Skeletal muscle tissue (tissue), 4 donors: ENCODE results near the gene CAMK2N2. TPM values are rescaled to one million over a fixed set of nuclear protein-coding genes. Genes with fewer than 3 reads are reported as not detected.
A peak's percentile ranks its signal among the peaks of the same experiment; 100 is the strongest.

ENCODE experiments used
- H3K27ac ChIP-seq: one replicate; pipeline ENCODE4 v1.7.0; 2013; ENCODE audit warnings: mild to moderate bottlenecking, low read depth, low read length, inconsistent platforms
- H3K27me3 ChIP-seq, 3 donors: one replicate each; pipeline ENCODE4 v1.7.0; 2013; ENCODE audit warnings: low read length in 3 of 3; ENCODE audit not compliant: control insufficient read depth in 3 of 3, insufficient read depth in 3 of 3
- H3K36me3 ChIP-seq, 3 donors: one replicate each; pipeline ENCODE4 v1.7.0; 2013; ENCODE audit warnings: low read length in 3 of 3; ENCODE audit not compliant: control insufficient read depth in 3 of 3, insufficient read depth in 3 of 3
- H3K4me1 ChIP-seq, 3 donors: one replicate each; pipeline ENCODE4 v1.7.0; 2013; ENCODE audit warnings: low read length in 3 of 3, mild to moderate bottlenecking in 3 of 3; ENCODE audit not compliant: control insufficient read depth in 3 of 3, insufficient read depth in 3 of 3
- H3K4me3 ChIP-seq, 3 donors: one replicate each; pipeline ENCODE4 v1.7.0; 2013; ENCODE audit warnings: low read length in 3 of 3
- H3K9ac ChIP-seq, 3 donors: one replicate each; pipeline ENCODE4 v1.7.0; 2013; ENCODE audit warnings: low read length in 3 of 3, mild to moderate bottlenecking in 3 of 3, moderate library complexity in 2 of 3, low read depth in 1 of 3
- H3K9me3 ChIP-seq, 3 donors: one replicate each; pipeline ENCODE4 v1.7.0; 2013; ENCODE audit warnings: low read length in 3 of 3; ENCODE audit not compliant: control insufficient read depth in 3 of 3
- total RNA-seq: library from RNA; depleted of rRNA; stranded (reverse); fragments of >200 nt; gene quantifications from one replicate; pipeline ENCODE4 v1.2.3, GENCODE V29; 2014
- donor health status: Osteomylitis.

CAMK2N2 gene
- not detected for total RNA-seq

DNA sequence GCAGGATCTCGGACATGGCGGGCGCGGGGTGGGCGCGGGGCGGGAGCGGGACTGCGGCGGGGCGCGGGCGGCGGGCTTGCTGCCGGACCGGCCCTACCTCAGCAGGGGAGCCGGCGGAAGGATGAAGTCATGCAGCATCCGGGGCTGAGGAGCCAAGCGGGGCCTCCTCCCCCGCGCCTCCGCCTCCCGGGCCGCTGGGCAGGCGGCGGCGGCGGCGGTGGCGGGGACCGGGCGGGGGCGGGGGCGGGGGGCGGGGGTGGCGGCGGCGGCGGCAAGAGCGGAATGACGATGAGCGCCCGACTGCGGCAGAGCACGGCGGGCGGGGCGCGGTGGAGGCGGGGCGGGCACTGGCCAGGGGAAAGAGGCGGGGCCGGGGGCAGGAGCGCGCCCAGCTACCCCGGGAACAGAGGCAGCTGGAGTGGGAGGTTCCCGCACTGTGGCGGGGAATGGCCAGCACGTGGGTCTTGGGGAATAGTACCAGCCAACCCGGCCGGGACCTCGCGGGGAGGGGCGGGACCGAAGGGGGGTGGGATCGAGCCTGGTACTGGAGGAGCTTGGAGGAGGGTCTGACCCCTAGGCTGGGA, at the start of gene CAMK2N2:
CAMK2N2 (minus strand) TSS at position 284 of the 584 bp plus-strand sequence; CDS start at position 16, 268 bp downstream.
- Histone ChIP-seq H3K4me3 (peak within 1 kb of the TSS; percentile 9 to 58 (median 49)), H3K9me3 (no peaks in the 10 kb centered on the region), H3K4me1 (peaks cover 13 to 24% (median 19%) of the 10 kb centered on the region in 3 donors), H3K27ac (no peak within 1 kb of the TSS), H3K36me3 (peaks cover 0 to 5% (median 0%) of the 10 kb centered on the region in 3 donors), H3K27me3 (peaks cover 40 to 58% (median 44%) of the 10 kb centered on the region in 3 donors), H3K9ac (no peak within 1 kb of the TSS)

DNA sequence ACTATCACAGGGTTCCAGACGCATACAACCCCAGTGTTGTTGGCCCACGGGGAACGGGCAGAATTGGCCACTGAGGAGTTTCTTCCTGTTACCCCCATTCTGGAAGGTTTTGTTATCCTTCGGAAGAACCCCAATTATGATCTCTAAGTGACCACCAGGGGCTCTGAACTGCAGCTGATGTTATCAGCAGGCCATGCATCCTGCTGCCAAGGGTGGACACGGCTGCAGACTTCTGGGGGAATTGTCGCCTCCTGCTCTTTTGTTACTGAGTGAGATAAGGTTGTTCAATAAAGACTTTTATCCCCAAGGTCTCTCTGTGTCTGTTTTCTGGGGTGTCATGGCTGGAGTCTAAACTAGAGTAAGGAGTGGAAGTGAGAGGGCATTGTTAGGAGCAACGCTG, 47.4 kb upstream of the CAMK2N2 start:
- no peaks in the 10 kb centered on the region for H3K27me3 ChIP-seq
- H3K4me1 ChIP-seq: peaks cover 0 to 1% (median 0%) of the 10 kb centered on the region in 3 donors
- H3K27ac ChIP-seq: no peak overlapping the region
- H3K9ac ChIP-seq: no peak overlapping the region
- H3K36me3 ChIP-seq: peaks cover 47 to 55% (median 48%) of the 10 kb centered on the region in 3 donors
- no peak overlapping the region for H3K4me3 ChIP-seq
- H3K9me3 ChIP-seq: no peaks in the 10 kb centered on the region

DNA sequence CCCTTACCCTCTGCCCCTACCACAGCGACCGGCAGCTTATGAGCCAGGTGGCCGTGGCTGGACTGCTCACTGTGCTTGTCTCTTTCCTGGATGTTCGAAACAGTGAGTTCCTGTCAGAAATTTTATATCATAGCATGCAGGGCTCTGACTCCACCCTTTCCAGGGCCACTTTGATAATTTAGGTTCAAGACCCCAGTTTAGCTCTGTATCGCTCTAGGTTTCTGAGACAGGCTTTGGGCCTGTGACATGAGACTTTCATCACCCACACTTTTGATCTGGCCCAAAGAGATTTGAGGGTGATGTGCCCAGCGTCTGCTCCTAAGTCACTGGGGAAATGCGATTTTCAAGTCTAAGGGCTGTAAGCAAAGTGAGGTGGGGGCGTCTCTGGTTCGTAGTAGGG, 46.6 kb upstream of the CAMK2N2 start:
- no peaks in the 10 kb centered on the region for H3K9me3 ChIP-seq
- no peak overlapping the region for H3K27ac ChIP-seq
- no peak overlapping the region for H3K9ac ChIP-seq
- H3K27me3 ChIP-seq: no peaks in the 10 kb centered on the region
- H3K36me3 ChIP-seq: peaks cover 55 to 64% (median 56%) of the 10 kb centered on the region in 3 donors
- H3K4me1 ChIP-seq: no peaks in the 10 kb centered on the region
- H3K4me3 ChIP-seq: no peak overlapping the region

DNA sequence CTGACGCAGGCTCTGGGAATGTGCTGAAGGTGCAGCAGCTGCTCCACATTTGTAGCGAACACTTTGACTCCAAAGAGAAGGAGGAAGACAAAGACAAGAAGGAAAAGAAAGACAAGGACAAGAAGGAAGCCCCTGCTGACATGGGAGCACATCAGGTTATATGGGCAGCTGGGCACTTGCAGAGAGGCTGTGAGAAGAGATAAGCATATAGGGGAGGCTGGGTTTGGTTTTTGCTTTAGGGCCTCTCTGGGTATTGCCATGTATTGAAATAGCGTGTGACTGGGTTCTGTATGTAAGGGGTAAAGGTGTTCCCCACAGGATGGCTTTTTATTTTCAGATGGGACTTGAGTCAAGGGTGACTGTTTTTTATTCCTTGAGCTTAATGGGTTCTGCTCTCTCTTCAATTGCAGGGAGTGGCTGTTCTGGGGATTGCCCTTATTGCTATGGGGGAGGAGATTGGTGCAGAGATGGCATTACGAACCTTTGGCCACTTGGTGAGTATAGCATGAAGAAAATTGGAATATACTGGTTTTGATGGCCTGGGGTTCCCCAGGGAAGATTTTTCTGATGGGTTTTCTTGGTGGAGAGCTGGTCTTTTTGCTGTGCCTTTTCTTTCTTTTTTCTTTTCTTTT, 45.1 kb upstream of the CAMK2N2 start:
- no peak overlapping the region for H3K9ac ChIP-seq
- peaks cover 69 to 78% (median 71%) of the 10 kb centered on the region in 3 donors for H3K36me3 ChIP-seq
- no peaks in the 10 kb centered on the region for H3K9me3 ChIP-seq
- H3K4me3 ChIP-seq: no peak overlapping the region
- no peaks in the 10 kb centered on the region for H3K27me3 ChIP-seq
- no peak overlapping the region for H3K27ac ChIP-seq
- H3K4me1 ChIP-seq: peaks cover 0 to 4% (median 0%) of the 10 kb centered on the region in 3 donors

DNA sequence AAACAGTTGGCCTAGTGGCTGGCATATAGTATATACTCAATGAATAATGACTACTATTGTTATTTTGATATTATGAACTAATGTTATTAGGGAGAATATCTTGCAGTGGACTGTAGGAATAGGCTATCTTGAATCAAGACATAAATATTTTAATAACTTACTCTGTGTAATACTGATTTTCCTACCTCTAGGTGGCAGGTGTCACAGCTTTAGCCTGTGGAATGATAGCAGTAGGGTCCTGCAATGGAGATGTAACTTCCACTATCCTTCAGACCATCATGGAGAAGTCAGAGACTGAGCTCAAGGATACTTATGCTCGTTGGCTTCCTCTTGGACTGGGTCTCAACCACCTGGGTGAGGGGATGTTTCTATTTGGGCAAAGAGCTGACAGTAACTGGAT, 44.2 kb upstream of the CAMK2N2 start:
- Histone ChIP-seq H3K4me3 (no peak overlapping the region), H3K27ac (no peak overlapping the region), H3K4me1 (peaks cover 0 to 6% (median 2%) of the 10 kb centered on the region in 3 donors), H3K9me3 (no peaks in the 10 kb centered on the region), H3K36me3 (peaks cover 76 to 85% (median 79%) of the 10 kb centered on the region in 3 donors), H3K9ac (no peak overlapping the region), H3K27me3 (no peaks in the 10 kb centered on the region)

DNA sequence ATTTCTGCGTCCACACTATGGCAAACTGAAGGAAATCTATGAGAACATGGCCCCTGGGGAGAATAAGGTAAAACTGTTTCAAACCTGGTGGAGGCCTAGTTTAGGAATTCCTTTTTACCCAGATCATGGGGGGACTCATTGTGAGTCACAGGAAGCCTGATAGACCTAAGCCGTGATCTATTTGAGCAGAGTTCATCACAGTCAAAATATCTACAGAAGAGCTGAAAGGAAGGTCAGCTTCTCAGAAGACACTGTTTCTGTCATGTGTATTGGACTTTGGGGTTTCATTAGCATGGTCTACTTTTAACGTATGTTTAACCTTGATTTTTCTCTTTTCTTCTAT, 39.0 kb upstream of the CAMK2N2 start:
- peaks cover 45 to 55% (median 47%) of the 10 kb centered on the region in 3 donors for H3K36me3 ChIP-seq
- peak overlapping the region; percentile 85 to 95 (median 93) for H3K4me3 ChIP-seq
- H3K9ac ChIP-seq: peak overlapping the region; percentile 88 to 93 (median 88)
- H3K27me3 ChIP-seq: no peaks in the 10 kb centered on the region
- H3K4me1 ChIP-seq: peaks cover 9 to 20% (median 11%) of the 10 kb centered on the region in 3 donors
- no peaks in the 10 kb centered on the region for H3K9me3 ChIP-seq
- no peak overlapping the region for H3K27ac ChIP-seq

DNA sequence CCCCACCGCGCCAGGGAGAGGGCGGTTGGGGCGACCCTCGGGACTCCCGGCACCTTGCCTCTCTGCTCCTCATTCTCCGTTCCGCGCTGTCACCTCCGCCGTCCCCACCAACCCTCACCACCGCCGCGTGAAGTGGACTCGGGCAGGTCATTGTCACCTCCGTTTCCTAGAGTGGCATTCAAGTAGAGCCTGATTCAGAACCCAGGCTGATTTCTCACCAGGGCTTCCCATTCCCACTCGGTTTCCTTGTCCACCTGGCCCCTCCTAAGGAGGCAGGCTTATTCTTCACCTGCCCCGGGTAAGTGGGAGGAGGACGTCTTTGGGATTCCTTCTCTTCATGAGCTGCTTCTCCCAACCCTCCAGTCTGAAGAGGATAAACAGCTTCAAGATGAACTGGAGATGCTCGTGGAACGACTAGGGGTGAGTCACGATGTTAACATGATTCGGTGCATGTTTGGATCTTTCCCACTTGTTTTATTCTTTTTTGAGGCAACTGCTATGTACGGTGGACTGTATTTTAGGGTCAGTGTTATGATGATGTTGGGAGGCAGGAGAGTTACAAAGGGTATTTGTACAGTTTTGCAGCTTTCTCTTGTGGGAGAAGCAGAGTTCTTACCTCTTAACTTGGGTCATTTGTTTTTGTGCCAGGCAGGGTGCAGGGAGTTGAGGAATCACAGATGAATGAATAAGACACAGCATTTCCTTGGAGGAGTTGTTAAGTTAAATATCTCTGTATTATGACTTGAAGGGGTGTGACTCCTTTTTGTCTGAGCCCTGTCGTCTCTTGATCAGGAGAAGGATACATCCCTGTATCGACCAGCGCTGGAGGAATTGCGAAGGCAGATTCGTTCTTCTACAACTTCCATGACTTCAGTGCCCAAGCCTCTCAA, 38.4 kb upstream of the CAMK2N2 start:
- Histone ChIP-seq H3K36me3 (peaks cover 41 to 49% (median 44%) of the 10 kb centered on the region in 3 donors), H3K4me1 (peaks cover 9 to 20% (median 11%) of the 10 kb centered on the region in 3 donors), H3K27me3 (no peaks in the 10 kb centered on the region), H3K27ac (peak overlapping the region; percentile 69), H3K4me3 (peak overlapping the region; percentile 85 to 95 (median 93)), H3K9ac (peak overlapping the region; percentile 88 to 93 (median 88)), H3K9me3 (no peaks in the 10 kb centered on the region)

DNA sequence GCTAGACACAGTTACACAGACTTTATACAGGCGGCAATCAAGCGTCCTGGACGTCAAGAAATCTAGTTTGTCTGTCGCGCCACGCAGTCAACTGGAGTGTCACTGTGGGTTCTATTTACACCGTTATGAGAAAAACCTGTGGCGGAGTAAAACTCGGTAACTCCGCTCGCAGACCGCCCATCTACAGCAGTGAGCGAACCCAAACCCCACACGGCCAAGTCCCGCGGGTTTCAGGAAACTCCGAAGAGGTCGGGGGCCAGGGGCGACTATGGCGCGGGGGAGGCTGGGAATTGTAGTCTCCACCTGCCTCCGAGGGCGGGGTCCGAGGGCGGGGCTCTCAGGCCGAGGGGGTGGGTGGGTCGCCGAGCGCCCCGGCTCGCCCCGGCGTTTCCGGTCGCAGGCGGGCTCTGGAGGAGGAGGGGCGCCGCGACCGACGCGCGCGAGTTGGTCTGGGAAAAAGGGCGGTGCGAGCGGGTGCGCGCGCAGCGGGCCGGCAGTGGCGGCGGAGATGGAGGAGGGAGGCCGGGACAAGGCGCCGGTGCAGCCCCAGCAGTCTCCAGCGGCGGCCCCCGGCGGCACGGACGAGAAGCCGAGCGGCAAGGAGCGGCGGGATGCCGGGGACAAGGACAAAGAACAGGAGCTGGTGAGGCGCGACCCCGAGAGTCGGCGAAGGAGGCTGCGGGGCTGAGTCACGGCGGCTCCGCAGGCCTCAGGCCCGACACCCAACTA, 37.6 kb upstream of the CAMK2N2 start, which contains the start of gene PSMD2:
PSMD2 (plus strand) TSS at position 483 of the 729 bp plus-strand sequence; CDS start at position 509, 26 bp downstream.
- Histone ChIP-seq H3K36me3 (peaks cover 35 to 41% (median 36%) of the 10 kb centered on the region in 3 donors), H3K4me1 (peaks cover 9 to 20% (median 11%) of the 10 kb centered on the region in 3 donors), H3K27me3 (no peaks in the 10 kb centered on the region), H3K4me3 (peak within 1 kb of the TSS; percentile 88 to 97 (median 95)), H3K9ac (peak within 1 kb of the TSS; percentile 92 to 94 (median 93)), H3K9me3 (no peaks in the 10 kb centered on the region), H3K27ac (peak within 1 kb of the TSS; percentile 69)

DNA sequence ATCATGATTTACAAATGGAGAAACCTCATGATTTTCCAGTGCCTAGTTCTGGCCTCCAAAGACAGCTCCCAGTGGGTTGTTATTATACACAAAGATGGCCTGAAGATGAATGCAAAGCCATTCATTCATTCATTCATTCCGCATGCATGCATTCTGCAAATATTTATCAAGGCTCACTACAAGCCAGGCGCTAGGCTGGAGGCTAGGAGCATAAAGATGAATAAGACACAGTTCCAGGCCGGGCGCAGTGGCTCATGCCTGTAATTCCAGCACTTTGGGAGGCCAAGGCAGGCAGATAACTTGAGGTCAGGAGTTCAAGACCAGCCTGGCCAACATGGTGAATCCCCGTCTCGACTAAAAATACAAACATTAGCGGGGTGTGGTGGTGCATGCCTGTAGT, 35.3 kb upstream of the CAMK2N2 start:
- Histone ChIP-seq H3K36me3 (peaks cover 12 to 17% (median 13%) of the 10 kb centered on the region in 3 donors), H3K27me3 (no peaks in the 10 kb centered on the region), H3K4me1 (peaks cover 9 to 17% (median 11%) of the 10 kb centered on the region in 3 donors), H3K9ac (no peak overlapping the region), H3K27ac (no peak overlapping the region), H3K9me3 (no peaks in the 10 kb centered on the region), H3K4me3 (no peak overlapping the region)
